ENCODE results near the gene TM4SF5. TPM values are rescaled to one million over a fixed set of nuclear protein-coding genes. Genes with fewer than 3 reads are reported as not detected.

TM4SF5 gene
- total RNA-seq, 2 experiments from 2014 or later, result 0.35 TPM; not detected in 1

GRCh38 chr17:4759776-4760236 lies 11.9 kb upstream of the TM4SF5 start:
- Mint-ChIP-seq H3K9me3 (no peaks in the 10 kb centered on the region), H3K4me3 (no peak overlapping the region), H3K27me3 (peaks cover 29% of the 10 kb centered on the region), H3K36me3 (ENCODE audit: low read depth) (no peaks in the 10 kb centered on the region), H3K27ac (no peak overlapping the region), H3K4me1 (no peaks in the 10 kb centered on the region)
- ChIA-PET POLR2A (no interaction called here), CTCF (no interaction called here)
- no peak for DNase-seq

GRCh38 chr17:4764595-4764994 lies 7.1 kb upstream of the TM4SF5 start:
- Mint-ChIP-seq H3K4me3 (no peak overlapping the region), H3K4me1 (peaks cover 2% of the 10 kb centered on the region), H3K27me3 (peaks cover 22% of the 10 kb centered on the region), H3K36me3 (ENCODE audit: low read depth) (no peaks in the 10 kb centered on the region), H3K9me3 (no peaks in the 10 kb centered on the region), H3K27ac (no peak overlapping the region)
- DNase-seq, result no peak
- POLR2A ChIA-PET, result no interaction called here
- CTCF ChIA-PET, result no interaction called here

GRCh38 chr17:4766201-4766600 lies 5.5 kb upstream of the TM4SF5 start:
- no peaks in the 10 kb centered on the region for H3K9me3 Mint-ChIP-seq
- H3K4me1 Mint-ChIP-seq, result peaks cover 12% of the 10 kb centered on the region
- no peaks in the 10 kb centered on the region for H3K36me3 Mint-ChIP-seq (ENCODE audit: low read depth)
- no peak overlapping the region for H3K27ac Mint-ChIP-seq
- H3K27me3 Mint-ChIP-seq, result peaks cover 16% of the 10 kb centered on the region
- no peak overlapping the region for H3K4me3 Mint-ChIP-seq
- POLR2A ChIA-PET, result no interaction called here
- DNase-seq, result no peak
- CTCF ChIA-PET, result no interaction called here

GRCh38 chr17:4766723-4767122 lies 5.0 kb upstream of the TM4SF5 start:
- Mint-ChIP-seq H3K27ac (no peak overlapping the region), H3K4me3 (no peak overlapping the region), H3K4me1 (peaks cover 17% of the 10 kb centered on the region), H3K36me3 (ENCODE audit: low read depth) (no peaks in the 10 kb centered on the region), H3K27me3 (peaks cover 16% of the 10 kb centered on the region), H3K9me3 (no peaks in the 10 kb centered on the region)
- POLR2A ChIA-PET, result no interaction called here
- no peak for DNase-seq
- CTCF ChIA-PET, result no interaction called here

DNA sequence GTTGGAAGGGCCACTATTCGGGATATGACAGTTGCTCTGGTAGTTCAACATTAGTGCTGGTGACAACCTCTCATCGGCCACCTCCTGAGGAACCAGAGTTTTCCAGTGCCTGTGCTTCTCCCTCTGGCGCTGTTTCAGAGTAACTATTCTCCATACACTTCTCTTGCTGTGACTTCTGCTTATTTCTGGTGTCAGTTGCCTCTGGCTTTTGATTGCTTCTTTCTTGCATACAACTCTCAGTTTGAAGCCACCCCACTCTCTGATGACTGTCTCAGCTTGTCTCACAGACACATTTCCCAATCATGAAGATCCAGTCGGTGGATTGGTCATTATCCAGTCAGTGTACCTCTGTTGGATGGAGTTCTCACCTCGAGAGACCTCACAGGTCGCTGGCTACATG lies 3.4 kb upstream of the TM4SF5 start:
- DNase-seq, result no peak
- Mint-ChIP-seq H3K4me1 (peaks cover 26% of the 10 kb centered on the region), H3K9me3 (no peaks in the 10 kb centered on the region), H3K27me3 (peaks cover 19% of the 10 kb centered on the region), H3K27ac (no peak overlapping the region), H3K4me3 (no peak overlapping the region), H3K36me3 (ENCODE audit: low read depth) (no peaks in the 10 kb centered on the region)
- CTCF ChIA-PET, result no interaction called here
- POLR2A ChIA-PET, result no interaction called here

DNA sequence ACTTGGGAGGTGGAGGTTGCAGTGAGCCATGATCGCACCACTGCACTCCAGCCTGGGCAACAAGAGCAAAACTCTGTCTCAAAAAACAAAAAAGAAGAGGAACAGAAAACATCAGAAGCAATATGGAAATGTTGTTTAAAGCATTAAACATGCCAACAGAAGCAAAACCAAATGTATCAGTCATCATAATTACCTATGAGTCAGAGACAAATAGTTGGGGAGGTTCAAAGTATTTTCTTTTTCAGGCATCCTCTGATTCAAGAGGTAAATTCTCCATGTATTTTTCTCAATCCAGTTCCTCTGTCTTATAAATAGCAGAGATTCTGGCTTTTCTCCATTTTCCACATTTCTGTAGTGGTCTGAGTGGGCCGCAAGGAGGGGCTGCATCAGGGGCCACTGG lies 2.1 kb upstream of the TM4SF5 start:
- ChIA-PET CTCF (interaction anchor here (0.7 kb wide), 1 partner anchor 114 kb away, joined by 4 read pairs; no protein-coding TSS in a partner anchor), POLR2A (no interaction called here)
- H3K27ac Mint-ChIP-seq, result no peak overlapping the region
- no peaks in the 10 kb centered on the region for H3K9me3 Mint-ChIP-seq
- peaks cover 20% of the 10 kb centered on the region for H3K27me3 Mint-ChIP-seq
- no peaks in the 10 kb centered on the region for H3K36me3 Mint-ChIP-seq (ENCODE audit: low read depth)
- no peak for DNase-seq
- no peak overlapping the region for H3K4me3 Mint-ChIP-seq
- H3K4me1 Mint-ChIP-seq, result peaks cover 28% of the 10 kb centered on the region

- Mint-ChIP-seq H3K36me3 (ENCODE audit: low read depth) (no peaks in the 10 kb centered on the region), H3K4me1 (peaks cover 28% of the 10 kb centered on the region), H3K27ac (no peak overlapping the region), H3K4me3 (no peak overlapping the region), H3K27me3 (peaks cover 22% of the 10 kb centered on the region), H3K9me3 (no peaks in the 10 kb centered on the region)
- ChIA-PET POLR2A (interaction anchor here (0.8 to 2.0 kb wide), 3 partner anchors 14 to 62 kb away, joined by 3 to 9 read pairs (median 6); partner anchors contain the start of genes ARRB2 and VMO1), CTCF (interaction anchor here (2.3 kb wide), 1 partner anchor 18 kb away, joined by 18 read pairs; the partner anchor contains the start of gene GLTPD2)
- DNase-seq, result no peak
Measured at GRCh38 chr17:4772235-4772613, 538 bp downstream of the TM4SF5 start.

- POLR2A ChIA-PET, result interaction anchor here (0.9 kb wide), 1 partner anchor 30 kb away, joined by 3 read pairs; no protein-coding TSS in a partner anchor
- no peaks in the 10 kb centered on the region for H3K36me3 Mint-ChIP-seq (ENCODE audit: low read depth)
Measured at GRCh38 chr17:4777969-4778760, 6.5 kb downstream of the TM4SF5 start.

GRCh38 chr17:4780325-4780955 lies 8.8 kb downstream of the TM4SF5 start:
- no peak overlapping the region for H3K4me3 Mint-ChIP-seq
- ChIA-PET CTCF (interaction anchor here (2.1 to 3.6 kb wide), 2 partner anchors 7 to 9 kb away, joined by 7 to 17 read pairs; partner anchors contain the start of gene GLTPD2), POLR2A (interaction anchor here (1.6 kb wide), 1 partner anchor 10 kb away, joined by 3 read pairs; no protein-coding TSS in a partner anchor)

More at GRCh38 chr17:4777969-4778760, 6.5 kb downstream of the TM4SF5 start:
- H3K27ac Mint-ChIP-seq, result no peak overlapping the region
- H3K4me3 Mint-ChIP-seq, result no peak overlapping the region
- H3K27me3 Mint-ChIP-seq, result peaks cover 42% of the 10 kb centered on the region
- peaks cover 5% of the 10 kb centered on the region for H3K4me1 Mint-ChIP-seq
- H3K9me3 Mint-ChIP-seq, result no peaks in the 10 kb centered on the region
- DNase-seq, result no peak
- CTCF ChIA-PET, result interaction anchor here (0.8 to 2.1 kb wide), 2 partner anchors 9 to 12 kb away, joined by 5 to 7 read pairs; no protein-coding TSS in a partner anchor

DNA sequence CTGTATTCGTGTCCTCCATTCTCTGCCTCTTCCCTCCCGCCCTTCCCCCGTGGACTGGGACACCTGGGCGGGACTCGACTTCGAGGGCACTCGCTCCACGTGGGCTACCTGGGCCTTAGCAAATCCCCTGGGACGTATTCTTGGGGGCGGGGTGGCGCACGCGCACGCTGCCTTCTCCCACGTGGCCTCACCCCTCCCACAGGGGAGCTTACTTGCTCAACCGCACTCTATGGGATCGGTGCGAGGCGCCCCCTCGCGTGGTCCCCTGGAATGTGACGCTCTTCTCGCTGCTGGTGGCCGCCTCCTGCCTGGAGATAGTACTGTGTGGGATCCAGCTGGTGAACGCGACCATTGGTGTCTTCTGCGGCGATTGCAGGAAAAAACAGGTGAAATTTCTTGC lies 11.0 kb downstream of the TM4SF5 start:
- no peak overlapping the region for H3K4me3 Mint-ChIP-seq
- peak; percentile 32 for DNase-seq
- H3K9me3 Mint-ChIP-seq, result no peaks in the 10 kb centered on the region
- H3K27ac Mint-ChIP-seq, result no peak overlapping the region
- peaks cover 67% of the 10 kb centered on the region for H3K27me3 Mint-ChIP-seq
- POLR2A ChIA-PET, result interaction anchor here (0.8 kb wide), 1 partner anchor 51 kb away, joined by 3 read pairs; no protein-coding TSS in a partner anchor
- H3K4me1 Mint-ChIP-seq, result peaks cover 24% of the 10 kb centered on the region
- H3K36me3 Mint-ChIP-seq (ENCODE audit: low read depth), result no peaks in the 10 kb centered on the region
- CTCF ChIA-PET, result interaction anchor here (0.7 to 1.4 kb wide), 2 partner anchors 72 to 102 kb away, joined by 3 to 7 read pairs; partner anchors contain the start of gene ARRB2

More at GRCh38 chr17:4780325-4780955, 8.8 kb downstream of the TM4SF5 start:
- no peak for DNase-seq
- H3K36me3 Mint-ChIP-seq (ENCODE audit: low read depth), result no peaks in the 10 kb centered on the region
- H3K4me1 Mint-ChIP-seq, result peaks cover 8% of the 10 kb centered on the region
- peaks cover 50% of the 10 kb centered on the region for H3K27me3 Mint-ChIP-seq
- H3K27ac Mint-ChIP-seq, result no peak overlapping the region
- no peaks in the 10 kb centered on the region for H3K9me3 Mint-ChIP-seq

DNA sequence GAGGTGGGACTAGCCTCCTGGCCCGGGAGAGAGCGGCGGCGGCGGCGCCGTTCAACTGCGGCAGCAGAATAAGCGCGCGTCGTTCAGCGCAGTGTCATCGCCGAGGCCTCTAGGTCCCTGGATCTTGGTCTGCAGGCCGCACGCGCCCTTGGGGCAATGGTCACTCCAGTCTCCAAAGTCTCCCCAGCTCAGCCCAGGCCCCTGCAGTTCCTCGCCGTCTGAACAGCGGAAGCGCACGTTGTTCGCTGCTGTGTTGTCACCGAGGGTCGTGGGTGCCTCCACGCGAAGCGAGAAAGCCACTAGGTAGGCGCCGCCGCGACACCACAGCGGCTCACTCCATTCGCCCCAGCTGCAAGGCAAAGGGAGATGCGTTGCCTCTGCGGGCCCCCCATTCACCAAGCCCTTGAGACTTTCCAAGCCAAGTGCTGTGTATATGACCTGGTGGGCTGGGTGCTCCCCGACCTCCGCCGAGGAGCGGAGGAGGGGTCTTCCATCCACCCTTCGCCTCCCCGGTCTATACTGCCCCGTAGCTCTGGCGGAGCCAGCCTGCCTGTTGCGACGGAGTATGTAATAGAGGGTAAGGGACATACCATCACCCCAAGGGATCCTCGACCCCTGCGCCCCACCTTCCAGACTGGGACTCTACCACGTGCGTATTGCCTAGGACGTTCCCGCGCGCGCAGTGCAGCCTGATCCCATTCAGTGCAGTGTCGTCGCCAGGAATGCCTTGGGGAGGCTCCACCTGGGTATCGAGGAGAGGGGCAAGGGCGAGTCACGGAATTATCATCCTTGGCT lies 13.8 kb downstream of the TM4SF5 start:
- H3K9me3 Mint-ChIP-seq, result no peaks in the 10 kb centered on the region
- H3K27ac Mint-ChIP-seq, result no peak overlapping the region
- no peak overlapping the region for H3K4me3 Mint-ChIP-seq
- ChIA-PET CTCF (interaction anchor here (2.0 kb wide), 1 partner anchor 75 kb away, joined by 7 read pairs; the partner anchor contains the start of gene ARRB2), POLR2A (interaction anchor here (1.0 to 1.7 kb wide), 4 partner anchors 13 to 113 kb away, joined by 3 to 6 read pairs (median 4); partner anchors contain the start of genes C17orf107, PLD2 and TM4SF5)
- peaks cover 59% of the 10 kb centered on the region for H3K27me3 Mint-ChIP-seq
- peaks cover 32% of the 10 kb centered on the region for H3K4me1 Mint-ChIP-seq
- no peak for DNase-seq
- no peaks in the 10 kb centered on the region for H3K36me3 Mint-ChIP-seq (ENCODE audit: low read depth)

- CTCF ChIA-PET, result interaction anchor here (0.8 to 2.0 kb wide), 6 partner anchors 10 to 105 kb away, joined by 3 to 7 read pairs (median 3); partner anchors contain the start of genes ARRB2, MED11, PSMB6 and TM4SF5
- peaks cover 56% of the 10 kb centered on the region for H3K27me3 Mint-ChIP-seq
- H3K4me3 Mint-ChIP-seq, result no peak within 1 kb of the TSS
- H3K4me1 Mint-ChIP-seq, result peaks cover 37% of the 10 kb centered on the region
- H3K27ac Mint-ChIP-seq, result no peak within 1 kb of the TSS
- no peak for DNase-seq
- no peaks in the 10 kb centered on the region for H3K9me3 Mint-ChIP-seq
- no peaks in the 10 kb centered on the region for H3K36me3 Mint-ChIP-seq (ENCODE audit: low read depth)
- POLR2A ChIA-PET, result interaction anchor here (1.0 to 1.7 kb wide), 6 partner anchors 10 to 75 kb away, joined by 3 to 7 read pairs (median 4); partner anchors contain the start of genes PLD2, PSMB6 and TM4SF5
Measured at GRCh38 chr17:4786106-4786511, 14.4 kb downstream of the TM4SF5 start, which contains the start of gene VMO1. Gene VMO1 (minus strand): TSS chr17:4786364. CDS start chr17:4786352, 12 bp downstream.

Measured in activated CD4-positive, alpha-beta memory T cell treated with anti-CD3 and anti-CD28 coated beads, Interleukin-2, amount 10 ng/mL, durations not matched to agents 7 days and 5 days (primary cell).